Measurements from ENCODE around the gene FTO.

The FTO gene

GRCh38 chr16:54033747-54034146 is 329.8 kb downstream of the FTO start:
- H3K9me3 ChIP-seq (replicated peaks; ENCODE audit: insufficient read depth, low read length): no peaks in the 10 kb centered on the region
- H3K4me2 ChIP-seq (ENCODE audit: low read depth, low read length): no peak overlapping the region
- no peaks in the 10 kb centered on the region for H3F3A ChIP-seq (ENCODE audit: insufficient read depth, low read length)
- H3K4me1 ChIP-seq (ENCODE audit: low read length): no peaks in the 10 kb centered on the region
- H3K27me3 ChIP-seq (replicated peaks; ENCODE audit: insufficient read depth, low read length): no peaks in the 10 kb centered on the region
- no peaks in the 10 kb centered on the region for H3K9me2 ChIP-seq (replicated peaks; ENCODE audit: insufficient read depth, low read length)
- no peak overlapping the region for H2AFZ ChIP-seq (ENCODE audit: low read length)
- DNase-seq: no peak
- no peak overlapping the region for H3K27ac ChIP-seq (ENCODE audit: low read length)
- no peaks in the 10 kb centered on the region for H4K20me1 ChIP-seq (ENCODE audit: insufficient read depth, low read length)
- H3K9ac ChIP-seq (ENCODE audit: low read length): no peak overlapping the region
- TF ChIP-seq EZH2 (optimal IDR thresholded peaks at IDR 0.05; ENCODE audit: low read depth, low read length) (no peak), EZH2phosphoT487 (IDR thresholded peaks at IDR 0.05; ENCODE audit: low read length) (no peak)
- TF ChIP-seq, protein P1, sequence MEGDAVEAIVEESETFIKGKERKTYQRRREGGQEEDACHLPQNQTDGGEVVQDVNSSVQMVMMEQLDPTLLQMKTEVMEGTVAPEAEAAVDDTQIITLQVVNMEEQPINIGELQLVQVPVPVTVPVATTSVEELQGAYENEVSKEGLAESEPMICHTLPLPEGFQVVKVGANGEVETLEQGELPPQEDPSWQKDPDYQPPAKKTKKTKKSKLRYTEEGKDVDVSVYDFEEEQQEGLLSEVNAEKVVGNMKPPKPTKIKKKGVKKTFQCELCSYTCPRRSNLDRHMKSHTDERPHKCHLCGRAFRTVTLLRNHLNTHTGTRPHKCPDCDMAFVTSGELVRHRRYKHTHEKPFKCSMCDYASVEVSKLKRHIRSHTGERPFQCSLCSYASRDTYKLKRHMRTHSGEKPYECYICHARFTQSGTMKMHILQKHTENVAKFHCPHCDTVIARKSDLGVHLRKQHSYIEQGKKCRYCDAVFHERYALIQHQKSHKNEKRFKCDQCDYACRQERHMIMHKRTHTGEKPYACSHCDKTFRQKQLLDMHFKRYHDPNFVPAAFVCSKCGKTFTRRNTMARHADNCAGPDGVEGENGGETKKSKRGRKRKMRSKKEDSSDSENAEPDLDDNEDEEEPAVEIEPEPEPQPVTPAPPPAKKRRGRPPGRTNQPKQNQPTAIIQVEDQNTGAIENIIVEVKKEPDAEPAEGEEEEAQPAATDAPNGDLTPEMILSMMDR (IDR thresholded peaks at IDR 0.05; ENCODE audit: low read length): no peak
- no peak overlapping the region for H3K4me3 ChIP-seq (ENCODE audit: low read length)
- no peaks in the 10 kb centered on the region for H3K36me3 ChIP-seq (replicated peaks; ENCODE audit: insufficient read depth, low read length)
- no peaks in the 10 kb centered on the region for H3K79me2 ChIP-seq (ENCODE audit: low read length)

GRCh38 chr16:54034684-54035083 is 330.7 kb downstream of the FTO start:
- Histone ChIP-seq H3K36me3 (replicated peaks; ENCODE audit: insufficient read depth, low read length) (no peaks in the 10 kb centered on the region), H3K79me2 (ENCODE audit: low read length) (no peaks in the 10 kb centered on the region), H3K9me3 (replicated peaks; ENCODE audit: insufficient read depth, low read length) (no peaks in the 10 kb centered on the region), H3K4me3 (ENCODE audit: low read length) (no peak overlapping the region), H2AFZ (ENCODE audit: low read length) (no peak overlapping the region), H3K4me1 (ENCODE audit: low read length) (no peaks in the 10 kb centered on the region), H4K20me1 (ENCODE audit: insufficient read depth, low read length) (no peaks in the 10 kb centered on the region), H3K27ac (ENCODE audit: low read length) (no peak overlapping the region), H3K4me2 (ENCODE audit: low read depth, low read length) (no peak overlapping the region), H3K27me3 (replicated peaks; ENCODE audit: insufficient read depth, low read length) (no peaks in the 10 kb centered on the region), H3K9ac (ENCODE audit: low read length) (no peak overlapping the region), H3F3A (ENCODE audit: insufficient read depth, low read length) (no peaks in the 10 kb centered on the region), H3K9me2 (replicated peaks; ENCODE audit: insufficient read depth, low read length) (no peaks in the 10 kb centered on the region)
- DNase-seq: no peak
- TF ChIP-seq EZH2 (optimal IDR thresholded peaks at IDR 0.05; ENCODE audit: low read depth, low read length): no peak
- TF ChIP-seq, protein P1 (IDR thresholded peaks at IDR 0.05; ENCODE audit: low read length): no peak
- TF ChIP-seq EZH2phosphoT487 (IDR thresholded peaks at IDR 0.05; ENCODE audit: low read length): no peak

- H4K20me1 ChIP-seq (ENCODE audit: insufficient read depth, low read length): no peaks in the 10 kb centered on the region
- no peaks in the 10 kb centered on the region for H3K79me2 ChIP-seq (ENCODE audit: low read length)
- H3K9me2 ChIP-seq (replicated peaks; ENCODE audit: insufficient read depth, low read length): no peaks in the 10 kb centered on the region
- no peak overlapping the region for H3K4me2 ChIP-seq (ENCODE audit: low read depth, low read length)
- no peaks in the 10 kb centered on the region for H3K27me3 ChIP-seq (replicated peaks; ENCODE audit: insufficient read depth, low read length)
- no peak for DNase-seq
- no peaks in the 10 kb centered on the region for H3K9me3 ChIP-seq (replicated peaks; ENCODE audit: insufficient read depth, low read length)
- H3K4me1 ChIP-seq (ENCODE audit: low read length): no peaks in the 10 kb centered on the region
- H3K9ac ChIP-seq (ENCODE audit: low read length): no peak overlapping the region
- no peak overlapping the region for H3K27ac ChIP-seq (ENCODE audit: low read length)
- no peak overlapping the region for H2AFZ ChIP-seq (ENCODE audit: low read length)
- no peaks in the 10 kb centered on the region for H3F3A ChIP-seq (ENCODE audit: insufficient read depth, low read length)
- H3K36me3 ChIP-seq (replicated peaks; ENCODE audit: insufficient read depth, low read length): no peaks in the 10 kb centered on the region
- H3K4me3 ChIP-seq (ENCODE audit: low read length): no peak overlapping the region
- TF ChIP-seq EZH2phosphoT487 (IDR thresholded peaks at IDR 0.05; ENCODE audit: low read length) (no peak), EZH2 (optimal IDR thresholded peaks at IDR 0.05; ENCODE audit: low read depth, low read length) (no peak)
- TF ChIP-seq, protein P1 (IDR thresholded peaks at IDR 0.05; ENCODE audit: low read length): no peak
Observed at GRCh38 chr16:54040480-54040879, 336.5 kb downstream of the FTO start.
